GM10266 (cell line): ENCODE measurements around the gene ZNF79.
A peak's percentile ranks its signal among the peaks of the same experiment; 100 is the strongest.

Experiments
- DNase-seq: peaks from one replicate; pipeline ENCODE4 v3.0.0; 2012; ENCODE audit errors: extremely low spot score
- CTCF ChIP-seq: IDR thresholded peaks from 2 replicates; pipeline ENCODE4 v1.5.1; 2012; ENCODE audit warnings: mild to moderate bottlenecking, low read depth; ENCODE audit not compliant: control insufficient read depth, insufficient read depth; ENCODE audit errors: missing control alignments

The ZNF79 gene

GRCh38 chr9:127406799-127407491 lies 17.2 kb upstream of the ZNF79 start:
- no peak for DNase-seq
- TF ChIP-seq CTCF = no peak

GRCh38 chr9:127407492-127407843 lies 16.7 kb upstream of the ZNF79 start:
- TF ChIP-seq CTCF = no peak
- DNase-seq = no peak

- TF ChIP-seq CTCF = no peak
- DNase-seq = no peak
These were observed 13.1 kb upstream of the ZNF79 start for GRCh38 chr9:127411122-127411521.

GRCh38 chr9:127415141-127415540 lies 9.0 kb upstream of the ZNF79 start:
- no peak for TF ChIP-seq CTCF

GRCh38 chr9:127415657-127416056 lies 8.5 kb upstream of the ZNF79 start:
- TF ChIP-seq CTCF = no peak
- no peak for DNase-seq

More at GRCh38 chr9:127415141-127415540, 9.0 kb upstream of the ZNF79 start:
- DNase-seq = no peak

- TF ChIP-seq CTCF = no peak
- no peak for DNase-seq
These were observed 6.8 kb upstream of the ZNF79 start for GRCh38 chr9:127417131-127418036.

GRCh38 chr9:127418037-127418471 lies 6.1 kb upstream of the ZNF79 start:
- peak; percentile 48 for TF ChIP-seq CTCF
- no peak for DNase-seq
